Activated T-cell treated with anti-CD3 and anti-CD28 coated beads, Interleukin-2, amount 50 U/mL, for 24 hours (primary cell): ENCODE results near the gene ZNF74.
"Not testable (repeated sequence)": the region's sequence is repeated elsewhere in the genome, so short reads cannot be mapped to it uniquely, and the experiment has no call there.

Experiments used
- DNase-seq: peaks from one replicate; pipeline ENCODE4 v3.0.0-alpha.2; 2020
- H3K27ac Mint-ChIP-seq: 2 replicates; pipeline ENCODE4 v1.8.0; 2020; ENCODE audit warnings: mild to moderate bottlenecking, mixed read lengths
- H3K27me3 Mint-ChIP-seq: 2 replicates; pipeline ENCODE4 v1.8.0; 2020; ENCODE audit warnings: mixed read lengths
- H3K36me3 Mint-ChIP-seq: 2 replicates; pipeline ENCODE4 v1.8.0; 2020; ENCODE audit warnings: low read depth, mixed read lengths
- H3K4me1 Mint-ChIP-seq: 2 replicates; pipeline ENCODE4 v1.8.0; 2020; ENCODE audit warnings: low read depth, mixed read lengths
- H3K4me3 Mint-ChIP-seq: 2 replicates; pipeline ENCODE4 v1.8.0; 2020; ENCODE audit warnings: mild to moderate bottlenecking, moderate library complexity, mixed read lengths
- H3K9me3 Mint-ChIP-seq: 2 replicates; pipeline ENCODE4 v1.8.0; 2020; ENCODE audit warnings: mixed read lengths

The ZNF74 gene

GRCh38 chr22:20444325-20444724 lies 50.4 kb downstream of the ZNF74 start:
- H3K27ac Mint-ChIP-seq = no peak overlapping the region
- DNase-seq = no peak
- no peaks in the 10 kb centered on the region for H3K9me3 Mint-ChIP-seq
- no peaks in the 10 kb centered on the region for H3K4me1 Mint-ChIP-seq
- no peaks in the 10 kb centered on the region for H3K27me3 Mint-ChIP-seq
- no peak overlapping the region for H3K4me3 Mint-ChIP-seq
- H3K36me3 Mint-ChIP-seq = peaks cover 30% of the 10 kb centered on the region

GRCh38 chr22:20446383-20446970 lies 52.5 kb downstream of the ZNF74 start:
- peaks cover 35% of the 10 kb centered on the region for H3K36me3 Mint-ChIP-seq
- H3K27ac Mint-ChIP-seq = no peak overlapping the region
- no peaks in the 10 kb centered on the region for H3K4me1 Mint-ChIP-seq
- H3K4me3 Mint-ChIP-seq = no peak overlapping the region
- no peaks in the 10 kb centered on the region for H3K9me3 Mint-ChIP-seq
- H3K27me3 Mint-ChIP-seq = no peaks in the 10 kb centered on the region
- DNase-seq = no peak

- H3K27me3 Mint-ChIP-seq = no peaks in the 10 kb centered on the region
- H3K4me1 Mint-ChIP-seq = no peaks in the 10 kb centered on the region
- H3K4me3 Mint-ChIP-seq = no peak overlapping the region
- no peaks in the 10 kb centered on the region for H3K9me3 Mint-ChIP-seq
- peaks cover 34% of the 10 kb centered on the region for H3K36me3 Mint-ChIP-seq
- H3K27ac Mint-ChIP-seq = no peak overlapping the region
- DNase-seq = no peak
Observed at GRCh38 chr22:20448630-20449029, 54.7 kb downstream of the ZNF74 start.

GRCh38 chr22:20449819-20450550 lies 56.0 kb downstream of the ZNF74 start:
- Mint-ChIP-seq H3K4me3 (no peak overlapping the region), H3K4me1 (no peaks in the 10 kb centered on the region), H3K27me3 (no peaks in the 10 kb centered on the region), H3K9me3 (no peaks in the 10 kb centered on the region), H3K36me3 (peaks cover 22% of the 10 kb centered on the region), H3K27ac (no peak overlapping the region)
- no peak for DNase-seq

- H3K4me1 Mint-ChIP-seq = peaks cover under 1% of the 10 kb centered on the region
- no peaks in the 10 kb centered on the region for H3K9me3 Mint-ChIP-seq
- no peak overlapping the region for H3K27ac Mint-ChIP-seq
- DNase-seq = no peak
- no peaks in the 10 kb centered on the region for H3K27me3 Mint-ChIP-seq
- H3K36me3 Mint-ChIP-seq = peaks cover 28% of the 10 kb centered on the region
- no peak overlapping the region for H3K4me3 Mint-ChIP-seq
Observed at GRCh38 chr22:20450551-20450906, 56.6 kb downstream of the ZNF74 start.

GRCh38 chr22:20451129-20451778 lies 57.3 kb downstream of the ZNF74 start:
- not testable (repeated sequence) for H3K4me1 Mint-ChIP-seq, H3K27me3 Mint-ChIP-seq, H3K27ac Mint-ChIP-seq, DNase-seq, H3K4me3 Mint-ChIP-seq, H3K9me3 Mint-ChIP-seq
- peaks cover 30% of the 10 kb centered on the region for H3K36me3 Mint-ChIP-seq

GRCh38 chr22:20451920-20452319 lies 58.0 kb downstream of the ZNF74 start:
- no peaks in the 10 kb centered on the region for H3K27me3 Mint-ChIP-seq
- no peak overlapping the region for H3K4me3 Mint-ChIP-seq
- no peaks in the 10 kb centered on the region for H3K9me3 Mint-ChIP-seq
- peaks cover 14% of the 10 kb centered on the region for H3K4me1 Mint-ChIP-seq
- H3K36me3 Mint-ChIP-seq = peaks cover 29% of the 10 kb centered on the region
- no peak for DNase-seq
- no peak overlapping the region for H3K27ac Mint-ChIP-seq

- H3K36me3 Mint-ChIP-seq = peaks cover 39% of the 10 kb centered on the region
- H3K27ac Mint-ChIP-seq = no peak overlapping the region
Observed at GRCh38 chr22:20453222-20453621, 59.3 kb downstream of the ZNF74 start.

GRCh38 chr22:20455709-20456063 lies 61.7 kb downstream of the ZNF74 start:
- H3K27me3 Mint-ChIP-seq = no peaks in the 10 kb centered on the region
- DNase-seq = no peak
- no peaks in the 10 kb centered on the region for H3K9me3 Mint-ChIP-seq
- peaks cover 19% of the 10 kb centered on the region for H3K4me1 Mint-ChIP-seq
- H3K36me3 Mint-ChIP-seq = peaks cover 44% of the 10 kb centered on the region
- no peak overlapping the region for H3K4me3 Mint-ChIP-seq
- no peak overlapping the region for H3K27ac Mint-ChIP-seq

More at GRCh38 chr22:20453222-20453621, 59.3 kb downstream of the ZNF74 start:
- DNase-seq = no peak
- Mint-ChIP-seq H3K4me1 (peaks cover 15% of the 10 kb centered on the region), H3K9me3 (no peaks in the 10 kb centered on the region), H3K4me3 (no peak overlapping the region), H3K27me3 (no peaks in the 10 kb centered on the region)

- Mint-ChIP-seq H3K27me3 (no peaks in the 10 kb centered on the region), H3K4me3 (no peak overlapping the region), H3K27ac (no peak overlapping the region), H3K4me1 (peaks cover 19% of the 10 kb centered on the region), H3K36me3 (peaks cover 41% of the 10 kb centered on the region), H3K9me3 (no peaks in the 10 kb centered on the region)
- peak; percentile 80 for DNase-seq
Observed at GRCh38 chr22:20456064-20456721, 62.2 kb downstream of the ZNF74 start.

- no peaks in the 10 kb centered on the region for H3K9me3 Mint-ChIP-seq
- no peak overlapping the region for H3K27ac Mint-ChIP-seq
- H3K4me1 Mint-ChIP-seq = peaks cover 19% of the 10 kb centered on the region
- no peak overlapping the region for H3K4me3 Mint-ChIP-seq
- H3K36me3 Mint-ChIP-seq = peaks cover 38% of the 10 kb centered on the region
- DNase-seq = no peak
- no peaks in the 10 kb centered on the region for H3K27me3 Mint-ChIP-seq
Observed at GRCh38 chr22:20456722-20457076, 62.7 kb downstream of the ZNF74 start.

- peaks cover 22% of the 10 kb centered on the region for H3K4me1 Mint-ChIP-seq
- H3K9me3 Mint-ChIP-seq = no peaks in the 10 kb centered on the region
- no peak overlapping the region for H3K27ac Mint-ChIP-seq
- peaks cover 31% of the 10 kb centered on the region for H3K36me3 Mint-ChIP-seq
- no peak overlapping the region for H3K4me3 Mint-ChIP-seq
- H3K27me3 Mint-ChIP-seq = no peaks in the 10 kb centered on the region
- DNase-seq = no peak
Observed at GRCh38 chr22:20457506-20458240, 63.7 kb downstream of the ZNF74 start.
